Hindlimb muscle (tissue), 1 donor: ENCODE data around the gene MATCAP1. TPM values are rescaled to one million over a fixed set of nuclear protein-coding genes. Genes with fewer than 3 reads are reported as not detected.
A peak's percentile ranks its signal among the peaks of the same experiment; 100 is the strongest.

Experiments
- DNase-seq: peaks from one replicate; pipeline ENCODE4 v3.0.0-alpha.2; 2013
- polyA plus RNA-seq: library from polyadenylated mRNA; unstranded; fragments of 120-200 nt; gene quantifications from one replicate; pipeline ENCODE4 v1.2.1, GENCODE V29; 2013; ENCODE audit not compliant: insufficient read length

Gene MATCAP1
- polyA plus RNA-seq: 22.9 TPM

GRCh38 chr16:67183627-67184452 is at the start of gene MATCAP1:
Gene MATCAP1 (minus strand): TSS chr16:67183963. CDS start chr16:67180610, 3,353 bp downstream.
- DNase-seq: peak; percentile 96

- DNase-seq: no peak
These were observed 47.3 kb upstream of the MATCAP1 start for GRCh38 chr16:67230809-67231660.

- DNase-seq: no peak
These were observed 46.4 kb upstream of the MATCAP1 start for GRCh38 chr16:67229906-67230808.

GRCh38 chr16:67228905-67229304 is 45.1 kb upstream of the MATCAP1 start:
- DNase-seq: no peak

- no peak for DNase-seq
These were observed 44.4 kb upstream of the MATCAP1 start for GRCh38 chr16:67228034-67228785.

GRCh38 chr16:67227567-67227921 is 43.8 kb upstream of the MATCAP1 start:
- DNase-seq: no peak

- peak; percentile 98 for DNase-seq
These were observed 43.2 kb upstream of the MATCAP1 start, which contains the start of gene TMEM208 for GRCh38 chr16:67226804-67227566. Gene TMEM208 (plus strand): TSS chr16:67227130. CDS start chr16:67227219, 89 bp downstream.

- DNase-seq: no peak
These were observed 42.6 kb upstream of the MATCAP1 start for GRCh38 chr16:67226295-67226803.

GRCh38 chr16:67223992-67224391 is 40.2 kb upstream of the MATCAP1 start:
- no peak for DNase-seq

GRCh38 chr16:67216612-67217490 is 33.1 kb upstream of the MATCAP1 start:
- DNase-seq: no peak

- DNase-seq: no peak
These were observed 31.9 kb upstream of the MATCAP1 start for GRCh38 chr16:67215706-67216105.

GRCh38 chr16:67213197-67214019 is 29.6 kb upstream of the MATCAP1 start:
- no peak for DNase-seq

GRCh38 chr16:67212766-67213165 is 29.0 kb upstream of the MATCAP1 start:
- no peak for DNase-seq

- no peak for DNase-seq
These were observed 27.9 kb upstream of the MATCAP1 start for GRCh38 chr16:67211674-67212073.

- no peak for DNase-seq
These were observed 26.5 kb upstream of the MATCAP1 start for GRCh38 chr16:67210069-67210937.

GRCh38 chr16:67209565-67209964 is 25.8 kb upstream of the MATCAP1 start:
- no peak for DNase-seq

- no peak for DNase-seq
These were observed 24.6 kb upstream of the MATCAP1 start for GRCh38 chr16:67208154-67208896.
